ENCODE data around the gene HOXC9. TPM values are rescaled to one million over a fixed set of nuclear protein-coding genes. Genes with fewer than 3 reads are reported as not detected.
A peak's percentile ranks its signal among the peaks of the same experiment; 100 is the strongest.

The HOXC9 gene
- total RNA-seq, 1 experiment from 2014 or later = 0.54 TPM

GRCh38 chr12:54033106-54033979 is 33.4 kb downstream of the HOXC9 start:
- no TSS peak for BruUV-seq (replicated peaks)
- Mint-ChIP-seq H3K27me3 (ENCODE audit: unreplicated experiment) (peaks cover 99% of the 10 kb centered on the region), H3K4me1 (ENCODE audit: low read depth, unreplicated experiment) (peaks cover 14% of the 10 kb centered on the region), H3K36me3 (ENCODE audit: insufficient read depth, unreplicated experiment) (peaks cover 17% of the 10 kb centered on the region), H3K9me3 (ENCODE audit: low read depth, unreplicated experiment) (no peaks in the 10 kb centered on the region), H3K4me3 (ENCODE audit: low read depth, unreplicated experiment) (peak overlapping the region; percentile 83), H3K27ac (ENCODE audit: unreplicated experiment) (no peak overlapping the region)
- TF ChIP-seq, protein P1, sequence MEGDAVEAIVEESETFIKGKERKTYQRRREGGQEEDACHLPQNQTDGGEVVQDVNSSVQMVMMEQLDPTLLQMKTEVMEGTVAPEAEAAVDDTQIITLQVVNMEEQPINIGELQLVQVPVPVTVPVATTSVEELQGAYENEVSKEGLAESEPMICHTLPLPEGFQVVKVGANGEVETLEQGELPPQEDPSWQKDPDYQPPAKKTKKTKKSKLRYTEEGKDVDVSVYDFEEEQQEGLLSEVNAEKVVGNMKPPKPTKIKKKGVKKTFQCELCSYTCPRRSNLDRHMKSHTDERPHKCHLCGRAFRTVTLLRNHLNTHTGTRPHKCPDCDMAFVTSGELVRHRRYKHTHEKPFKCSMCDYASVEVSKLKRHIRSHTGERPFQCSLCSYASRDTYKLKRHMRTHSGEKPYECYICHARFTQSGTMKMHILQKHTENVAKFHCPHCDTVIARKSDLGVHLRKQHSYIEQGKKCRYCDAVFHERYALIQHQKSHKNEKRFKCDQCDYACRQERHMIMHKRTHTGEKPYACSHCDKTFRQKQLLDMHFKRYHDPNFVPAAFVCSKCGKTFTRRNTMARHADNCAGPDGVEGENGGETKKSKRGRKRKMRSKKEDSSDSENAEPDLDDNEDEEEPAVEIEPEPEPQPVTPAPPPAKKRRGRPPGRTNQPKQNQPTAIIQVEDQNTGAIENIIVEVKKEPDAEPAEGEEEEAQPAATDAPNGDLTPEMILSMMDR (IDR thresholded peaks at IDR 0.05; ENCODE audit: unreplicated experiment) = no peak
- intact Hi-C loops (cut with micrococcal nuclease; ENCODE audit: unreplicated experiment) = no loop called here
- peak; percentile 59 for DNase-seq
- CTCF ChIA-PET = interaction anchor here (0.5 to 2.2 kb wide), 17 partner anchors 10 to 174 kb away, joined by 3 to 59 read pairs (median 8); partner anchors contain the start of genes HOXC8 and SMUG1

DNA sequence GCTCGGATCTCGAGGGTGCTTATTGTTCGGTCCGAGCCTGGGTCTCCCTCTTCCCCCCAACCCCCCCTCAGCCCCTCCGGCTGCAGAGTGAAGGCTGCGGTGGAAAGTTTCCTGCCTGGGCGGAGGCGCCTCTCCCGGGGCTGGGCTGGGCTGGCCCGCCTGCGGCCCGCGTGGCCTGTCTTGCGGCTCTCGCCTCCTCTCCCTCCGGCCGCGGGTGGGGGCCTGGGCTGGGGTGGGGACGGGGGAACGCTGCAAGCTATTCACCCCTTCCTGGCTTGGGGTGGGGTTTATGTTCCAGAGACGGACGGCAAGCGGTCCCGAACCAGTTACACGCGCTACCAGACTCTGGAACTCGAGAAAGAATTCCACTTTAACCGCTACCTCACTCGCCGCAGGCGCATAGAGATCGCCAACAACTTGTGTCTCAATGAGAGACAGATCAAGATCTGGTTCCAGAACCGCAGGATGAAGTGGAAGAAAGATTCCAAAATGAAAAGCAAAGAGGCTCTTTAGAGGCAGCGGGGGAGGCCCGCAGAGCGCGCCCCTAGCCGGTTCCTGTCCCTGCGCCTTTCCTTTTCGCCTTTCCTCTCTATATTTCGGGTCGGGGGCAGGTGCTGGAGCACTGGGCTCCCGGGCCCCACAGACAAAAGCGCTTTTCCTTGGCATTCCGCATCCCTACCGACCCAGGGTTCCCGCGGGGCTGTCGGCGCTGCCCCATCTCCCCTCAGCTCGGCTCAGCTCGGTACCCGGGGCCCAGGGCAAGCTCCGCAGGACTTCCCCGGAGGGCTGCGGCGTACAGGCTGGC is 34.2 kb downstream of the HOXC9 start:
- BruUV-seq (replicated peaks) = no TSS peak
- Mint-ChIP-seq H3K27ac (ENCODE audit: unreplicated experiment) (no peak overlapping the region), H3K4me1 (ENCODE audit: low read depth, unreplicated experiment) (peaks cover 14% of the 10 kb centered on the region), H3K9me3 (ENCODE audit: low read depth, unreplicated experiment) (no peaks in the 10 kb centered on the region), H3K4me3 (ENCODE audit: low read depth, unreplicated experiment) (peak overlapping the region; percentile 83), H3K27me3 (ENCODE audit: unreplicated experiment) (peaks cover 99% of the 10 kb centered on the region), H3K36me3 (ENCODE audit: insufficient read depth, unreplicated experiment) (peaks cover 12% of the 10 kb centered on the region)
- no peak for DNase-seq
- CTCF ChIA-PET = no interaction called here
- intact Hi-C loops (cut with micrococcal nuclease; ENCODE audit: unreplicated experiment) = no loop called here
- TF ChIP-seq, protein P1 (IDR thresholded peaks at IDR 0.05; ENCODE audit: unreplicated experiment) = no peak

GRCh38 chr12:54034785-54035310 is 34.9 kb downstream of the HOXC9 start:
- no peak overlapping the region for H3K27ac Mint-ChIP-seq (ENCODE audit: unreplicated experiment)
- intact Hi-C loops (cut with micrococcal nuclease; ENCODE audit: unreplicated experiment) = no loop called here
- H3K4me1 Mint-ChIP-seq (ENCODE audit: low read depth, unreplicated experiment) = peaks cover 14% of the 10 kb centered on the region
- no peaks in the 10 kb centered on the region for H3K9me3 Mint-ChIP-seq (ENCODE audit: low read depth, unreplicated experiment)
- peaks cover 12% of the 10 kb centered on the region for H3K36me3 Mint-ChIP-seq (ENCODE audit: insufficient read depth, unreplicated experiment)
- no TSS peak for BruUV-seq (replicated peaks)
- peak overlapping the region; percentile 27 for H3K4me3 Mint-ChIP-seq (ENCODE audit: low read depth, unreplicated experiment)
- no peak for DNase-seq
- CTCF ChIA-PET = no interaction called here
- TF ChIP-seq, protein P1 (IDR thresholded peaks at IDR 0.05; ENCODE audit: unreplicated experiment) = no peak
- peaks cover 99% of the 10 kb centered on the region for H3K27me3 Mint-ChIP-seq (ENCODE audit: unreplicated experiment)

DNA sequence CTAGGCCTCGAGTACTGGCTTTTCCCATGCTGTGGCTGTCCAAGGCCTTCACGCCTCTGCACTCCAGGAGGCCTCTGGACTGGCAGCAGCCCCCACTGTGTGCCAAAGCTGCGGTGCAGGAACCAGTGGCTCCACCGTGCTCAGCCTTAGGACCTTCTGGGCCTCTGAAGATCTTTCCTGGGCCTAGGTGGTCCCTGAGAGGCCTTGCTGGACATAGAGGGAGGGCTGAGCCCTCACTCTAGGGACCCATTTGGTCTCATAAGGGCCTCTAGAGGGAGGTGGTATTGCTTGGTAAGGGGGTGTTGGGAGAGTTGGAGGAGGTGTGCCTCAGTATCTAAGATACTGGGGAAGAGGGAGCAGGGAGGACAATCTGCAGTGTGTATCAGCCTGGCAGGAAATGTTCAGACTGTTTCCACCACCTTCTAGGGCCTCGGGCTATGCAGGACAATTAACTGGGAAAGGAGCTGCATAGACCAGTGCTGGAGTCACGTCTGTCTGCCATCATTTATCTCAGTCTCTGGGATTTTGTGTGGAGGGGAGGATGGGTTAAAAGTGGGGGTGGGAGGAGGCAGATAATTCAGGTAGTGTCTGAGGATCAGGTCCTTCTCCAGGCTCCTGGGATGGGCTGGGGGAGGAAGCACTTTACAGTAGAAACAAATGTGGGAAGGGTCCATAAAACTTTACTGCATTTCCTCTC is 35.8 kb downstream of the HOXC9 start:
- no peak overlapping the region for H3K4me3 Mint-ChIP-seq (ENCODE audit: low read depth, unreplicated experiment)
- peaks cover 14% of the 10 kb centered on the region for H3K4me1 Mint-ChIP-seq (ENCODE audit: low read depth, unreplicated experiment)
- TF ChIP-seq, protein P1 (IDR thresholded peaks at IDR 0.05; ENCODE audit: unreplicated experiment) = no peak
- CTCF ChIA-PET = interaction anchor here (1.7 kb wide), 1 partner anchor 17 kb away, joined by 4 read pairs; no protein-coding TSS in a partner anchor
- intact Hi-C loops (cut with micrococcal nuclease; ENCODE audit: unreplicated experiment) = no loop called here
- H3K9me3 Mint-ChIP-seq (ENCODE audit: low read depth, unreplicated experiment) = no peaks in the 10 kb centered on the region
- no TSS peak for BruUV-seq (replicated peaks)
- DNase-seq = no peak
- H3K36me3 Mint-ChIP-seq (ENCODE audit: insufficient read depth, unreplicated experiment) = peaks cover 12% of the 10 kb centered on the region
- peaks cover 99% of the 10 kb centered on the region for H3K27me3 Mint-ChIP-seq (ENCODE audit: unreplicated experiment)
- H3K27ac Mint-ChIP-seq (ENCODE audit: unreplicated experiment) = no peak overlapping the region

Measured in Calu3 (cell line).